ENCODE results near the gene DCP1A. TPM values are rescaled to one million over a fixed set of nuclear protein-coding genes. Genes with fewer than 3 reads are reported as not detected.
"Not testable (repeated sequence)": the region's sequence is repeated elsewhere in the genome, so short reads cannot be mapped to it uniquely, and the experiment has no call there.

DCP1A gene
- total RNA-seq, 1 experiment from 2014 or later: 32.9 TPM

DNA sequence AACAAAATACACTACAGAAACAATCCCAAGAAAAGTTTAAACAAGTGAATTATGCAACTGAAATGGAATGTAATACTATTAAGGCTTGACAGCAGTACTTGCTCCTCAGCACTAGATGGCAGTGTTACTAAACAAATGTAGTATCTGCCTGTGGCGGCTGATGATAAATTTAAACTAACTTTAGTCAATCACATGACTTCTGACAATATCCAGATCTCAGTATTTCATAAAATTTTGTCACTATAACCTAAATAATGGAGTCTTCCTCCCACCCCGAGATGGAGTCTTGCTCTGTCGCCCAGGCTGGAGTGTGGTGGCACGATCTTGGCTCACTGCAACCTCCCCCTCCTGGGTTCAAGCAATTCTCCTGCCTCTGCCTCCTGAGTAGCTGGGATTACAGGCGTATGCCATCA, 47.7 kb downstream of the DCP1A start:
- BruUV-seq (replicated peaks); H3K4me3 ChIP-seq (ENCODE audit: low read depth, low read length); H3K9me3 Mint-ChIP-seq (ENCODE audit: unreplicated experiment); H3K27me3 ChIP-seq (replicated peaks; ENCODE audit: control insufficient read depth, insufficient read depth, low read length); H3K9me3 ChIP-seq; H3K36me3 ChIP-seq (ENCODE audit: control insufficient read depth, insufficient read depth, low read length); H3K4me3 Mint-ChIP-seq (ENCODE audit: unreplicated experiment); H3K4me1 Mint-ChIP-seq (ENCODE audit: low read depth, unreplicated experiment); H3K27me3 Mint-ChIP-seq (ENCODE audit: insufficient read depth, unreplicated experiment); H3K27ac Mint-ChIP-seq (ENCODE audit: unreplicated experiment); H3K4me1 ChIP-seq; POLR2A ChIA-PET: not testable (repeated sequence)
- CTCF ChIA-PET: interaction anchor here (0.6 kb wide), 1 partner anchor 107 kb away, joined by 3 read pairs; no protein-coding TSS in a partner anchor
- peak in 1 of 2 experiments; percentile 41 for DNase-seq
- H3K36me3 Mint-ChIP-seq (ENCODE audit: insufficient read depth, unreplicated experiment): peaks cover 48% of the 10 kb centered on the region
- TF ChIP-seq, protein P1, sequence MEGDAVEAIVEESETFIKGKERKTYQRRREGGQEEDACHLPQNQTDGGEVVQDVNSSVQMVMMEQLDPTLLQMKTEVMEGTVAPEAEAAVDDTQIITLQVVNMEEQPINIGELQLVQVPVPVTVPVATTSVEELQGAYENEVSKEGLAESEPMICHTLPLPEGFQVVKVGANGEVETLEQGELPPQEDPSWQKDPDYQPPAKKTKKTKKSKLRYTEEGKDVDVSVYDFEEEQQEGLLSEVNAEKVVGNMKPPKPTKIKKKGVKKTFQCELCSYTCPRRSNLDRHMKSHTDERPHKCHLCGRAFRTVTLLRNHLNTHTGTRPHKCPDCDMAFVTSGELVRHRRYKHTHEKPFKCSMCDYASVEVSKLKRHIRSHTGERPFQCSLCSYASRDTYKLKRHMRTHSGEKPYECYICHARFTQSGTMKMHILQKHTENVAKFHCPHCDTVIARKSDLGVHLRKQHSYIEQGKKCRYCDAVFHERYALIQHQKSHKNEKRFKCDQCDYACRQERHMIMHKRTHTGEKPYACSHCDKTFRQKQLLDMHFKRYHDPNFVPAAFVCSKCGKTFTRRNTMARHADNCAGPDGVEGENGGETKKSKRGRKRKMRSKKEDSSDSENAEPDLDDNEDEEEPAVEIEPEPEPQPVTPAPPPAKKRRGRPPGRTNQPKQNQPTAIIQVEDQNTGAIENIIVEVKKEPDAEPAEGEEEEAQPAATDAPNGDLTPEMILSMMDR (IDR thresholded peaks at IDR 0.05; ENCODE audit: insufficient read depth in 1 of 2, low read depth in 1 of 2, low read length in 1 of 2, severe bottlenecking in 1 of 2, unreplicated experiment in 1 of 2): peak; percentile 55 to 71
- intact Hi-C loops (cut with micrococcal nuclease; ENCODE audit: unreplicated experiment): loop anchor here (1.0 kb wide), 4 partner anchors 51 to 411 kb away; no protein-coding TSS in a partner anchor

DNA sequence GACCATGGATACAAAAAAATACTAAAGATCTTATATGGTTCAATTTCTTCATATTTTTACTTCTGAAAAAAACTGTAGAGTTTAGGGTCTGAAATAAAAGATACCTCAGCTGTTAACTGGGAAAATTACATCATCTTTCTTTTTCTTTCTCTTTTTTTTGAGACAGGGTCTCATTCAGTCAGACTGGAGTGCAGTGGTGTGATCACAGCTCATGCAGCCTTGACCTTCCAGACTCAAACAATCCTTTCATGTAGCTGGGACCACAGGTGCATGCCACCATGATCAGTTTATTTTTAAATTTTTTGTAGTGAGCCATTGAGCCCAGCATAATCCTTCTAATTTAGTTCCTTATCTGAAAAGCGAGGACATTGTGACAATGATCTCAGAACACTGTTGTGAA, 51.9 kb downstream of the DCP1A start:
- ChIA-PET POLR2A (no interaction called here), CTCF (no interaction called here)
- TF ChIP-seq, protein P1 (IDR thresholded peaks at IDR 0.05; ENCODE audit: insufficient read depth in 1 of 2, low read depth in 1 of 2, low read length in 1 of 2, severe bottlenecking in 1 of 2, unreplicated experiment in 1 of 2): no peak
- H3K27me3 ChIP-seq (replicated peaks; ENCODE audit: control insufficient read depth, insufficient read depth, low read length): no peaks in the 10 kb centered on the region
- no peaks in the 10 kb centered on the region for H3K36me3 ChIP-seq (ENCODE audit: control insufficient read depth, insufficient read depth, low read length)
- H3K9me3 ChIP-seq: no peaks in the 10 kb centered on the region
- H3K9me3 Mint-ChIP-seq (ENCODE audit: unreplicated experiment): no peaks in the 10 kb centered on the region
- H3K36me3 Mint-ChIP-seq (ENCODE audit: insufficient read depth, unreplicated experiment): peaks cover 39% of the 10 kb centered on the region
- no peak overlapping the region for H3K4me3 Mint-ChIP-seq (ENCODE audit: unreplicated experiment)
- DNase-seq: no peak
- 0 out of 2 replicates have a peak, but pooled peaks cover 6% of the 10 kb centered on the region for H3K4me1 ChIP-seq
- H3K4me1 Mint-ChIP-seq (ENCODE audit: low read depth, unreplicated experiment): no peaks in the 10 kb centered on the region
- BruUV-seq (replicated peaks): no TSS peak
- no peaks in the 10 kb centered on the region for H3K27me3 Mint-ChIP-seq (ENCODE audit: insufficient read depth, unreplicated experiment)
- H3K27ac Mint-ChIP-seq (ENCODE audit: unreplicated experiment): no peak overlapping the region
- intact Hi-C loops (cut with micrococcal nuclease; ENCODE audit: unreplicated experiment): no loop called here
- no peak overlapping the region for H3K4me3 ChIP-seq (ENCODE audit: low read depth, low read length)

DNA sequence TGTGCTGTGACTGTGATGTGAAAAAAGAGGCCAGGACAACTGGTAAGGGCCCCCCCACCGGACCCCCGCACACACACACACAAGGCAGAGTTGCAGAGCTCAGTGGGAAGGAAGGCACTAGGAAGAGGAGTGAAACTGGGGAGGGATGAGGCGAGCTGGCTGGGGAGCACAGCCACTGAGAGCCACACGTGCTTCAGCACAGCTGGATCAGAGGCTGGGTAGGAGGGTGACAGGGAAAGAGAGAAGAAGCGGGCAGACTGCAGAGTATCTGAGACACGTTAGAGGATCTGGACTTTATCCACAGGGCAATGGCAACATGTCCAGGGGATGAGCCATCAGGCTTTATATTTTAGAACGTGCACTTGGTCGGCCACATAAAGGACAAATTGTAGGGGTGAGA, 53.5 kb downstream of the DCP1A start:
- H3K4me1 Mint-ChIP-seq (ENCODE audit: low read depth, unreplicated experiment): no peaks in the 10 kb centered on the region
- H3K4me3 ChIP-seq (ENCODE audit: low read depth, low read length): no peak overlapping the region
- H3K9me3 Mint-ChIP-seq (ENCODE audit: unreplicated experiment): no peaks in the 10 kb centered on the region
- no peak for DNase-seq
- H3K4me3 Mint-ChIP-seq (ENCODE audit: unreplicated experiment): no peak overlapping the region
- peaks cover 25% of the 10 kb centered on the region for H3K36me3 Mint-ChIP-seq (ENCODE audit: insufficient read depth, unreplicated experiment)
- no peaks in the 10 kb centered on the region for H3K9me3 ChIP-seq
- POLR2A ChIA-PET: no interaction called here
- H3K36me3 ChIP-seq (ENCODE audit: control insufficient read depth, insufficient read depth, low read length): 0 out of 2 replicates have a peak, but pooled peaks cover 2% of the 10 kb centered on the region
- intact Hi-C loops (cut with micrococcal nuclease; ENCODE audit: unreplicated experiment): no loop called here
- H3K27ac Mint-ChIP-seq (ENCODE audit: unreplicated experiment): no peak overlapping the region
- H3K27me3 Mint-ChIP-seq (ENCODE audit: insufficient read depth, unreplicated experiment): no peaks in the 10 kb centered on the region
- no TSS peak for BruUV-seq (replicated peaks)
- TF ChIP-seq, protein P1 (IDR thresholded peaks at IDR 0.05; ENCODE audit: insufficient read depth in 1 of 2, low read depth in 1 of 2, low read length in 1 of 2, severe bottlenecking in 1 of 2, unreplicated experiment in 1 of 2): no peak
- no peaks in the 10 kb centered on the region for H3K27me3 ChIP-seq (replicated peaks; ENCODE audit: control insufficient read depth, insufficient read depth, low read length)
- H3K4me1 ChIP-seq: no peaks in the 10 kb centered on the region
- CTCF ChIA-PET: no interaction called here
